GM19395 (cell line): Measurements from ENCODE around the gene TYW3.
"Not testable (repeated sequence)": the region's sequence is repeated elsewhere in the genome, so short reads cannot be mapped to it uniquely, and the experiment has no call there.

Experiments used
- ATAC-seq: cut with Tn5 transposase; IDR thresholded peaks from one replicate; pipeline ENCODE4 v1.9.1; 2021; ENCODE audit warnings: mild to moderate bottlenecking, moderate library complexity; ENCODE audit not compliant: unreplicated experiment

The TYW3 gene

GRCh38 chr1:74731399-74732052, 1.4 kb upstream of the TYW3 start:
- ATAC-seq: peak; percentile 32

- ATAC-seq: peak; percentile 13
These were observed 643 bp upstream of the TYW3 start for GRCh38 chr1:74732071-74732946.

- ATAC-seq: peak; percentile 59
These were observed 892 bp downstream of the TYW3 start for GRCh38 chr1:74733604-74734484.

GRCh38 chr1:74737333-74737732, 4.4 kb downstream of the TYW3 start:
- ATAC-seq: no peak

- not testable (repeated sequence) for ATAC-seq
These were observed 7.5 kb downstream of the TYW3 start for GRCh38 chr1:74740307-74740980.

- not testable (repeated sequence) for ATAC-seq
These were observed 12.3 kb downstream of the TYW3 start for GRCh38 chr1:74745247-74745646.

- ATAC-seq: no peak
These were observed 16.0 kb downstream of the TYW3 start for GRCh38 chr1:74748960-74749359.

- no peak for ATAC-seq
These were observed 20.2 kb downstream of the TYW3 start for GRCh38 chr1:74753104-74753503.

- no peak for ATAC-seq
These were observed 22.5 kb downstream of the TYW3 start for GRCh38 chr1:74755475-74755874.

GRCh38 chr1:74756650-74757049, 23.7 kb downstream of the TYW3 start:
- ATAC-seq: not testable (repeated sequence)

- ATAC-seq: no peak
These were observed 30.9 kb downstream of the TYW3 start for GRCh38 chr1:74763807-74764206.

- no peak for ATAC-seq
These were observed 33.6 kb downstream of the TYW3 start for GRCh38 chr1:74766579-74766978.

- no peak for ATAC-seq
These were observed 34.5 kb downstream of the TYW3 start for GRCh38 chr1:74767490-74767889.

- peak; percentile 71 for ATAC-seq
These were observed 39.1 kb downstream of the TYW3 start for GRCh38 chr1:74771913-74772515.

- no peak for ATAC-seq
These were observed 40.0 kb downstream of the TYW3 start for GRCh38 chr1:74772945-74773344.

GRCh38 chr1:74773582-74773981, 40.6 kb downstream of the TYW3 start:
- no peak for ATAC-seq

GRCh38 chr1:74775735-74776134, 42.8 kb downstream of the TYW3 start:
- ATAC-seq: no peak

GRCh38 chr1:74777525-74777924, 44.6 kb downstream of the TYW3 start:
- no peak for ATAC-seq

- ATAC-seq: no peak
These were observed 46.8 kb downstream of the TYW3 start for GRCh38 chr1:74779750-74780149.

- ATAC-seq: no peak
These were observed 47.6 kb downstream of the TYW3 start for GRCh38 chr1:74780594-74780993.
